Keratinocyte (primary cell): ENCODE data around the gene MERTK. TPM values are rescaled to one million over a fixed set of nuclear protein-coding genes. Genes with fewer than 3 reads are reported as not detected.

Experiments
- DNase-seq: peaks from one replicate; pipeline ENCODE4 v3.0.0-alpha.2; 2011; ENCODE audit warnings: low read depth, missing footprints, low spot score
- FAIRE-seq: peaks from 2 replicates; lab custom pipeline; 2011; peaks lifted over from hg19 to GRCh38; lab: Jason Lieb, UNC
- H2AFZ ChIP-seq: 2 replicates; pipeline ENCODE4 v1.6.0; 2012; ENCODE audit warnings: low read length, control low read depth, inconsistent platforms; ENCODE audit not compliant: control insufficient read depth
- H3K27ac ChIP-seq: 2 replicates; pipeline ENCODE4 v1.5.1; 2011; ENCODE audit warnings: low read length; ENCODE audit not compliant: control insufficient read depth, insufficient read depth
- H3K27me3 ChIP-seq: 3 replicates; pipeline ENCODE4 v1.6.0; 2011; ENCODE audit warnings: low read length; ENCODE audit not compliant: control insufficient read depth, insufficient read depth; ENCODE audit errors: extremely low read depth
- H3K36me3 ChIP-seq, 2 experiments: 2 replicates in 1 of 2; 3 replicates in 1 of 2; pipeline ENCODE4 v1.5.1; 2011; ENCODE audit warnings: low read length in 2 of 2, mild to moderate bottlenecking in 1 of 2; ENCODE audit not compliant: control insufficient read depth in 2 of 2, insufficient read depth in 2 of 2; ENCODE audit errors: extremely low read depth in 1 of 2
- H3K4me1 ChIP-seq: 3 replicates; pipeline ENCODE4 v1.5.1; 2011; ENCODE audit warnings: low read length; ENCODE audit not compliant: control insufficient read depth, insufficient read depth; ENCODE audit errors: extremely low read depth
- H3K4me2 ChIP-seq: 3 replicates; pipeline ENCODE4 v1.6.0; 2011; ENCODE audit warnings: low read depth, low read length; ENCODE audit not compliant: control insufficient read depth, insufficient read depth; ENCODE audit errors: extremely low read depth
- H3K4me3 ChIP-seq, 3 experiments: fragments of 200-600 bp in 1 of 3; sonication (generic) in 1 of 3; 2 replicates in 2 of 3; 3 replicates in 1 of 3; pipeline ENCODE4 v1.5.1; 2011 to 2016; ENCODE audit warnings: low read length in 3 of 3, mild to moderate bottlenecking in 3 of 3, control low read depth in 2 of 3, inconsistent platforms in 1 of 3, low read depth in 1 of 3, mixed read lengths in 1 of 3, mixed run types in 1 of 3, moderate library complexity in 1 of 3; ENCODE audit not compliant: control insufficient read depth in 2 of 3, insufficient read depth in 2 of 3; ENCODE audit errors: extremely low read depth in 1 of 3
- H3K79me2 ChIP-seq: 2 replicates; pipeline ENCODE4 v1.6.0; 2012; ENCODE audit warnings: low read length; ENCODE audit not compliant: control insufficient read depth, insufficient read depth
- H3K9ac ChIP-seq: 3 replicates; pipeline ENCODE4 v1.6.0; 2011; ENCODE audit warnings: low read length; ENCODE audit not compliant: control insufficient read depth, insufficient read depth; ENCODE audit errors: extremely low read depth
- H3K9me1 ChIP-seq: 3 replicates; pipeline ENCODE4 v1.6.0; 2011; ENCODE audit warnings: low read length; ENCODE audit not compliant: control insufficient read depth, insufficient read depth; ENCODE audit errors: extremely low read depth
- H3K9me3 ChIP-seq: 2 replicates; pipeline ENCODE4 v1.5.1; 2012; ENCODE audit warnings: low read depth, low read length; ENCODE audit not compliant: control insufficient read depth
- H4K20me1 ChIP-seq: 3 replicates; pipeline ENCODE4 v1.6.0; 2011; ENCODE audit warnings: low read length; ENCODE audit not compliant: control insufficient read depth, insufficient read depth; ENCODE audit errors: extremely low read depth
- EZH2 ChIP-seq: IDR thresholded peaks from one replicate; pipeline ENCODE4 v1.6.1; 2012; ENCODE audit warnings: inconsistent platforms, mild to moderate bottlenecking, low read length, moderate library complexity
- dilution Hi-C: fragments of 300-500 bp; cut with MboI; formaldehyde crosslinking; loops from one replicate; pipeline ENCODE4 v1.7.0; 2020; ENCODE audit warnings: low sequenced_read_pairs; ENCODE audit not compliant: extremely low pct_ligation_motif_present
- polyA plus RNA-seq, 5 experiments: library from polyadenylated mRNA; depleted of rRNA in 3 of 5; stranded (reverse) in 3 of 5; stranded (forward) in 1 of 5; unstranded in 1 of 5; fragments of >200 nt; gene quantifications; 1 replicate in 1 of 5; 2 replicates in 3 of 5; 3 replicates in 1 of 5; pipeline versions ENCODE4 v1.2.1 to v1.2.3, GENCODE V29; 2011 to 2012; ENCODE audit warnings: missing spikeins in 2 of 5, low read depth in 1 of 5, low replicate concordance in 1 of 5
- TF ChIP-seq, protein P1 (sequence below), 3 experiments: IDR thresholded peaks in 1 of 3; conservative IDR thresholded peaks in 1 of 3; optimal IDR thresholded peaks in 1 of 3; 2 replicates in 2 of 3; 3 replicates in 1 of 3; pipeline versions ENCODE3 to v1.5.1; 2011; ENCODE audit warnings: low read length in 3 of 3, mild to moderate bottlenecking in 3 of 3, moderate library complexity in 2 of 3, control low read depth in 1 of 3, inconsistent platforms in 1 of 3; ENCODE audit not compliant: insufficient read depth in 2 of 3; ENCODE audit errors: extremely low read depth in 1 of 3

MERTK gene
- polyA plus RNA-seq, 1 donor (not counting 4 experiments of a cell fraction or from before 2014, with no cell fraction given): 0.14 TPM

DNA sequence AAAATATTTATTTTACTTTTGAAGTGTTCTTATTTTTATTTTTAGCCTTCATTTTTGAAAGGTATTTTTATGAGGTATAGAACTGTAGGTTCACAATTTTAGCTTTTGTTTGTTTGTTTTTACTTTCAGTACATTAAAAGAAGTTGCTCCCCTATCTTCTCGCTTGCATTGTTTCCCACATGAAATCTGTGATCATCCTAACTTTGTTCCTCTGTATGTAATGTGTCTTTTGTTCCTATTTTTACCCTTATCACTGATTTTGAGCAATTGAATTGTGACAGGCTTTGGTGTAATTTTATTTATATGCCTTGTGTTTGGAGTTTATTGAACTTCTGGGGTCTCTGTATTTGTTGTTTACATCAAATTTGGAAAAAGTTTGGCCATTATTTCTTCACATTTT is 78.8 kb downstream of the MERTK start:
- Histone ChIP-seq H3K79me2 (no peaks in the 10 kb centered on the region), H3K36me3 (no peaks in the 10 kb centered on the region), H3K9me1 (no peaks in the 10 kb centered on the region), H3K9ac (no peak overlapping the region), H4K20me1 (no peaks in the 10 kb centered on the region), H2AFZ (no peak overlapping the region), H3K9me3 (no peaks in the 10 kb centered on the region), H3K4me3 (no peak overlapping the region), H3K4me2 (no peak overlapping the region), H3K27ac (no peak overlapping the region), H3K27me3 (no peaks in the 10 kb centered on the region), H3K4me1 (peaks cover 25% of the 10 kb centered on the region)
- DNase-seq (no peak), FAIRE-seq (no peak)
- dilution Hi-C loops: no loop called here
- TF ChIP-seq, protein P1, sequence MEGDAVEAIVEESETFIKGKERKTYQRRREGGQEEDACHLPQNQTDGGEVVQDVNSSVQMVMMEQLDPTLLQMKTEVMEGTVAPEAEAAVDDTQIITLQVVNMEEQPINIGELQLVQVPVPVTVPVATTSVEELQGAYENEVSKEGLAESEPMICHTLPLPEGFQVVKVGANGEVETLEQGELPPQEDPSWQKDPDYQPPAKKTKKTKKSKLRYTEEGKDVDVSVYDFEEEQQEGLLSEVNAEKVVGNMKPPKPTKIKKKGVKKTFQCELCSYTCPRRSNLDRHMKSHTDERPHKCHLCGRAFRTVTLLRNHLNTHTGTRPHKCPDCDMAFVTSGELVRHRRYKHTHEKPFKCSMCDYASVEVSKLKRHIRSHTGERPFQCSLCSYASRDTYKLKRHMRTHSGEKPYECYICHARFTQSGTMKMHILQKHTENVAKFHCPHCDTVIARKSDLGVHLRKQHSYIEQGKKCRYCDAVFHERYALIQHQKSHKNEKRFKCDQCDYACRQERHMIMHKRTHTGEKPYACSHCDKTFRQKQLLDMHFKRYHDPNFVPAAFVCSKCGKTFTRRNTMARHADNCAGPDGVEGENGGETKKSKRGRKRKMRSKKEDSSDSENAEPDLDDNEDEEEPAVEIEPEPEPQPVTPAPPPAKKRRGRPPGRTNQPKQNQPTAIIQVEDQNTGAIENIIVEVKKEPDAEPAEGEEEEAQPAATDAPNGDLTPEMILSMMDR (optimal IDR thresholded peaks at IDR 0.05 in 1 of 3, IDR thresholded peaks at IDR 0.05 in 1 of 3, conservative IDR thresholded peaks at IDR 0.05 in 1 of 3; ENCODE audit: extremely low read depth in 1 of 3, insufficient read depth in 2 of 3, low read length in 3 of 3): no peak
- no peak for TF ChIP-seq EZH2

DNA sequence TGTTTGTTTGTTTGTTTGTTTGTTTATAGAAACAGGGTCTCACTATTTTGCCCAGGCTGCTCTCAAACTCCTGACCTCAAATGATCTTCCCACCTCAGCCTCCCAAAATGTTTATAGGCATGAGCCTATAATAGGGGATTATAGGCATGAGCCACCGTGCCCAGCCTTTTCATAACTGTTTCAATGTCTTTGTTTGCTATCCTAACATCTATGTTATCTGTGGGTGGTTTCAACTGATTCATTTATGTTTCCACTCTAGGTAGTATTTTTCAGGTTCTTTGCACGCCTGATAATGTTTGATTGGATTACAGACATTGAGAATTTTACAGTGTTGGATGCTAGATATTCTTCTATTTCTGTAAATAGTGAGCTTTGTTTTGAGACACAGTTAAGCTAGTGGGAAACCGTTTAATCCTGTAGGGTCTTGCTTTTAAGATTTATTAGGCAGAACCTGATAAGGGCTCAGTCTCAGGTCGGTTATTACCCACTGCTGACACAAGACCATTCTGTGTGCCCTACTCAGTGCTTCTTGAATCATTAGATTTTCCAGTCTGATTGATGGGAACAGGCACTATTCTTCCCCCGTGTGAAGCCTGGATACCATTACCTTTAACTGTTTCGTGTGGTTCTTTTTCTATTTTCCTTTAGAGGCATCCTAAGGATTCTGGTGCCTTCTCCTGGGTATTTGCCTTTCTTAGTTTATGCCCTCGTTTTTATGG is 80.2 kb downstream of the MERTK start:
- Histone ChIP-seq H2AFZ (no peak overlapping the region), H3K79me2 (no peaks in the 10 kb centered on the region), H3K36me3 (no peaks in the 10 kb centered on the region), H3K27ac (no peak overlapping the region), H3K27me3 (no peaks in the 10 kb centered on the region), H3K9me1 (no peaks in the 10 kb centered on the region), H4K20me1 (no peaks in the 10 kb centered on the region), H3K4me2 (no peak overlapping the region), H3K4me3 (no peak overlapping the region), H3K9me3 (no peaks in the 10 kb centered on the region), H3K9ac (no peak overlapping the region), H3K4me1 (peaks cover 17% of the 10 kb centered on the region)
- FAIRE-seq (no peak), DNase-seq (no peak)
- dilution Hi-C loops: no loop called here
- TF ChIP-seq, protein P1 (optimal IDR thresholded peaks at IDR 0.05 in 1 of 3, IDR thresholded peaks at IDR 0.05 in 1 of 3, conservative IDR thresholded peaks at IDR 0.05 in 1 of 3; ENCODE audit: extremely low read depth in 1 of 3, insufficient read depth in 2 of 3, low read length in 3 of 3): no peak
- TF ChIP-seq EZH2: no peak
